Caco-2 (cell line): ENCODE data around the gene TMEM171. TPM values are rescaled to one million over a fixed set of nuclear protein-coding genes. Genes with fewer than 3 reads are reported as not detected.

ENCODE experiments used
- BruUV-seq: library from RNA; stranded (reverse); fragments of 400-500 nt; replicated peaks from 2 replicates; lab custom pipeline; 2021; lab: Mats Ljungman, UMichigan
- CTCF ChIA-PET: fragments of 300-600 bp; sonication (Branson Sonifier 250); formaldehyde crosslinking; loops from one replicate; lab custom pipeline; 2022; ENCODE audit warnings: antibody characterized with exemption; lab: Charles Lee
- POLR2A ChIA-PET: fragments of 300-600 bp; sonication (Branson Sonifier 250); formaldehyde crosslinking; loops from one replicate; lab custom pipeline; 2022; ENCODE audit warnings: antibody characterized with exemption; lab: Charles Lee
- DNase-seq, 2 experiments: peaks; one replicate each; pipeline versions ENCODE4 v3.0.0 to v3.0.0-alpha.2; 2020 to 2022
- H3K27me3 ChIP-seq: replicated peaks from 2 replicates; pipeline ENCODE4 v1.6.0; 2011; ENCODE audit warnings: low read length; ENCODE audit not compliant: control insufficient read depth, insufficient read depth
- H3K36me3 ChIP-seq: 2 replicates; pipeline ENCODE4 v1.5.1; 2011; ENCODE audit warnings: low read length; ENCODE audit not compliant: control insufficient read depth, insufficient read depth
- H3K4me1 ChIP-seq: fragments of 250-450 bp; sonication (Bioruptor Pico); 2 replicates; pipeline ENCODE4 v1.5.1; 2020; ENCODE audit warnings: mild to moderate bottlenecking
- H3K4me3 ChIP-seq: 2 replicates; pipeline ENCODE4 v1.5.1; 2011; ENCODE audit warnings: low read depth, mild to moderate bottlenecking, control low read depth, low read length
- H3K9me3 ChIP-seq: fragments of 250-450 bp; sonication (Bioruptor Pico); 2 replicates; pipeline ENCODE4 v1.5.1; 2020; ENCODE audit warnings: mild to moderate bottlenecking, moderate library complexity
- H3K27ac Mint-ChIP-seq: one replicate; pipeline ENCODE4 v1.8.0; 2022; ENCODE audit warnings: mixed read lengths; ENCODE audit not compliant: unreplicated experiment
- H3K27me3 Mint-ChIP-seq: one replicate; pipeline ENCODE4 v1.8.0; 2022; ENCODE audit warnings: mixed read lengths; ENCODE audit not compliant: insufficient read depth, unreplicated experiment
- H3K36me3 Mint-ChIP-seq: one replicate; pipeline ENCODE4 v1.8.0; 2022; ENCODE audit warnings: mild to moderate bottlenecking, mixed read lengths; ENCODE audit not compliant: insufficient read depth, unreplicated experiment
- H3K4me1 Mint-ChIP-seq: one replicate; pipeline ENCODE4 v1.8.0; 2022; ENCODE audit warnings: low read depth, mixed read lengths; ENCODE audit not compliant: unreplicated experiment
- H3K4me3 Mint-ChIP-seq: one replicate; pipeline ENCODE4 v1.8.0; 2022; ENCODE audit warnings: mild to moderate bottlenecking, moderate library complexity, mixed read lengths; ENCODE audit not compliant: unreplicated experiment
- H3K9me3 Mint-ChIP-seq: one replicate; pipeline ENCODE4 v1.8.0; 2022; ENCODE audit warnings: mixed read lengths; ENCODE audit not compliant: unreplicated experiment
- intact Hi-C: fragments of 100-400 bp; cut with micrococcal nuclease; formaldehyde crosslinking; loops from one replicate; pipeline ENCODE4 v1.10.0; 2022; ENCODE audit not compliant: unreplicated experiment
- total RNA-seq: library from RNA; stranded (reverse); gene quantifications from 2 replicates; pipeline ENCODE4 v1.2.3, GENCODE V29; 2022
- TF ChIP-seq, protein P1 (sequence below), 2 experiments: fragments of 200-600 bp in 1 of 2; IDR thresholded peaks; 1 replicate in 1 of 2; 2 replicates in 1 of 2; pipeline versions ENCODE4 v1.5.1 to v1.8.0; 2011 to 2022; ENCODE audit warnings: antibody characterized with exemption in 1 of 2, control low read depth in 1 of 2, inconsistent platforms in 1 of 2, low read depth in 1 of 2, low read length in 1 of 2, mild to moderate bottlenecking in 1 of 2, moderate library complexity in 1 of 2; ENCODE audit not compliant: insufficient read depth in 1 of 2, severe bottlenecking in 1 of 2, unreplicated experiment in 1 of 2

Gene TMEM171
- total RNA-seq, 1 experiment from 2014 or later, result 1.2 TPM

DNA sequence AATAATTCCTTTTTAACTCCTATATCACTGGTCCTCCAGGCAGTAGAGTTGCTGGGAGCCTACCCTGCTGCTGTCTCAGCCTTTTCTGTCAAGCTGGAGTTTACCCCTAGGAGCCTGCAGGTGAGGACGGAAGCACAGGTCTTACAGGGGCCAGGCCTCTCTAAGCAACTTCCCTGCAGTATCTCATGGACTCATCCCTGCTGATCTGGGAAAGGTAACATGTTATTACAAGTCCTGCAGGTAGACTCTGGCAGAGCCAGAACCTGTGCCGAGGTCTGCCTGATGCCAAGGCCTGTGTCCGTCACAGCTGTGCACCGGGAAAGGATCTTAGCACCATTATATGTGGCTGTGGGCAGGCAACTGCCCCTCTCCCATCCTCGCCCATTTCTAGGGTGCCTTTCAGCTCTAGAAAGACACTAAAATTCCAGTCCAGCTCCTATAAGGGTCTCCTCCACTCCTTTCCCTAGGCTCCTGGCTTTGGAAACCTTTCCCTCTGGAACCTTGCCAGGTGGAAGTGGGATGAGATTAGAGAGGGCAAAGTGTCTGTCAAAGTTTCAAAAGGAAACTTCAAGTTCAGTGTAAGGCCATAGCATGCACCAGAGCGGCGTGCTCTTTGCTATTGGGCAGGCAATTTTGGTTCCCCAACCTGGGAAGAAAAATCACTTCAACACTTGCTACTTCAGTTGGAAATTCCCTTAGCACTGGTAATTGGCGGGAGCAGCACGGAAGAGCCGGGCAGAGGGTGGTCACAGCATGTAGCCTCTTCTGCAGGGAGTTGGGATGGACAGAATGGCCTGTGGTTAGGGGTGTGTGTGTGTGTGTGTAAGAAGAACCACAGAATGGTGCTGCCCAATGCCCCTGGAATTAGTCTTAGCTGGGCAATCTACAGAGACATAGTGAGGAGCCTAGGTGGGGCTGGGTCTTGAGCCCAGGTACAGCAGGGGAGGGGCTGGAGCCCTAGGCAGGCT lies 17.5 kb downstream of the TMEM171 start:
- TF ChIP-seq, protein P1, sequence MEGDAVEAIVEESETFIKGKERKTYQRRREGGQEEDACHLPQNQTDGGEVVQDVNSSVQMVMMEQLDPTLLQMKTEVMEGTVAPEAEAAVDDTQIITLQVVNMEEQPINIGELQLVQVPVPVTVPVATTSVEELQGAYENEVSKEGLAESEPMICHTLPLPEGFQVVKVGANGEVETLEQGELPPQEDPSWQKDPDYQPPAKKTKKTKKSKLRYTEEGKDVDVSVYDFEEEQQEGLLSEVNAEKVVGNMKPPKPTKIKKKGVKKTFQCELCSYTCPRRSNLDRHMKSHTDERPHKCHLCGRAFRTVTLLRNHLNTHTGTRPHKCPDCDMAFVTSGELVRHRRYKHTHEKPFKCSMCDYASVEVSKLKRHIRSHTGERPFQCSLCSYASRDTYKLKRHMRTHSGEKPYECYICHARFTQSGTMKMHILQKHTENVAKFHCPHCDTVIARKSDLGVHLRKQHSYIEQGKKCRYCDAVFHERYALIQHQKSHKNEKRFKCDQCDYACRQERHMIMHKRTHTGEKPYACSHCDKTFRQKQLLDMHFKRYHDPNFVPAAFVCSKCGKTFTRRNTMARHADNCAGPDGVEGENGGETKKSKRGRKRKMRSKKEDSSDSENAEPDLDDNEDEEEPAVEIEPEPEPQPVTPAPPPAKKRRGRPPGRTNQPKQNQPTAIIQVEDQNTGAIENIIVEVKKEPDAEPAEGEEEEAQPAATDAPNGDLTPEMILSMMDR (IDR thresholded peaks at IDR 0.05; ENCODE audit: insufficient read depth in 1 of 2, low read depth in 1 of 2, low read length in 1 of 2, severe bottlenecking in 1 of 2, unreplicated experiment in 1 of 2), result no peak
- BruUV-seq, result no TSS peak
- H3K36me3 ChIP-seq, result no peaks in the 10 kb centered on the region
- Mint-ChIP-seq H3K36me3 (no peaks in the 10 kb centered on the region), H3K27ac (no peak overlapping the region), H3K4me3 (no peak overlapping the region), H3K4me1 (peaks cover 7% of the 10 kb centered on the region), H3K27me3 (peaks cover 3% of the 10 kb centered on the region), H3K9me3 (no peaks in the 10 kb centered on the region)
- intact Hi-C loops, result loop anchor here (5.0 kb wide), 2 partner anchors 41 to 64 kb away; no protein-coding TSS in a partner anchor
- no peaks in the 10 kb centered on the region for H3K27me3 ChIP-seq
- H3K9me3 ChIP-seq, result no peaks in the 10 kb centered on the region
- H3K4me1 ChIP-seq, result 0 out of 2 replicates have a peak, but pooled peaks cover 11% of the 10 kb centered on the region
- CTCF ChIA-PET, result no interaction called here
- no peak overlapping the region for H3K4me3 ChIP-seq
- DNase-seq, result no peak
- POLR2A ChIA-PET, result no interaction called here

DNA sequence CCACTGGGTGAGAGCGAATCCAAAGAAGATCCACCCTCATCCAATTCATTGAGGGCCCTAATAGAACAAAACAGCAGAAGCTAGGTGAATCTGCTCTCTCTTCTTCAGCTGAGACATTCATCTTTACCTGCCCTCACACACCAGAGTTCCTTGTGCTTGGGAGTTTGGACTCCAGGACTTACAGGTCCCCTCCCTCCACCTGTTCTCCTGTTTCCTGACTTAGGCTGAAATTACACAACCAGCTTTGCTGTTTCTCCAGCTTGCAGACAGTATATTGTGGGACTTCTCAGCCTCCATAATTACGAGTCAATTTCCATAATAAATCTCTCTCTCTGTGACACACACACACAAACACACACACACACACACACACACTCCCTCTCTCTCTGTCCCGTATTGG lies 19.1 kb downstream of the TMEM171 start:
- POLR2A ChIA-PET, result interaction anchor here (0.7 kb wide), 1 partner anchor 43 kb away, joined by 4 read pairs; no protein-coding TSS in a partner anchor
- Mint-ChIP-seq H3K4me3 (no peak overlapping the region), H3K36me3 (no peaks in the 10 kb centered on the region), H3K27me3 (peaks cover 3% of the 10 kb centered on the region), H3K27ac (no peak overlapping the region), H3K4me1 (peaks cover 7% of the 10 kb centered on the region), H3K9me3 (no peaks in the 10 kb centered on the region)
- Histone ChIP-seq H3K9me3 (no peaks in the 10 kb centered on the region), H3K36me3 (no peaks in the 10 kb centered on the region), H3K4me1 (0 out of 2 replicates have a peak, but pooled peaks cover 11% of the 10 kb centered on the region), H3K4me3 (no peak overlapping the region), H3K27me3 (no peaks in the 10 kb centered on the region)
- no TSS peak for BruUV-seq
- TF ChIP-seq, protein P1 (IDR thresholded peaks at IDR 0.05; ENCODE audit: insufficient read depth in 1 of 2, low read depth in 1 of 2, low read length in 1 of 2, severe bottlenecking in 1 of 2, unreplicated experiment in 1 of 2), result no peak
- DNase-seq, result no peak
- CTCF ChIA-PET, result no interaction called here
- intact Hi-C loops, result loop anchor here (5.0 kb wide), 2 partner anchors 42 to 63 kb away; no protein-coding TSS in a partner anchor

DNA sequence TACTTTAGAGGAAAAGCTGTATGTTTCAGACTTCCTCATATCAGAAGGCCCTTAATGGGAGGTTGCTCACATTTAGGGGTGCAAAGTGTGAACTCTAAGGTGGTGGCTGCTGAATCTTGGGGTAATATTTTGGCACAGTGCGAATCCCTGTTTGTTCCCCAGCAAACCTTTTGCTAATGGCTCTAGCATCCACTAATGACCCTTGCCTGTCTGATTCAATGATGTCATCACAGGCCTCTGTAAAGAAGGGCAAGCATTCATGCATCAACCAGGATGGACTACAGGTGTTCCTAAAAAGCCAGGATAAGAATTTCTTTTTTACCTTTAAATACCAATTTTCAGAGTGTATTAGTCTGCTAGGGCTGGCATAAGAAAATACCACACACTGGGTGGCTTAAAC lies 20.4 kb downstream of the TMEM171 start:
- ChIA-PET POLR2A (no interaction called here), CTCF (no interaction called here)
- H3K4me1 Mint-ChIP-seq, result peaks cover under 1% of the 10 kb centered on the region

More for the DNA sequence above, 20.4 kb downstream of the TMEM171 start:
- Histone ChIP-seq H3K36me3 (no peaks in the 10 kb centered on the region), H3K9me3 (no peaks in the 10 kb centered on the region), H3K4me1 (0 out of 2 replicates have a peak, but pooled peaks cover 6% of the 10 kb centered on the region), H3K4me3 (no peak overlapping the region), H3K27me3 (no peaks in the 10 kb centered on the region)
- H3K36me3 Mint-ChIP-seq, result no peaks in the 10 kb centered on the region
- H3K27ac Mint-ChIP-seq, result no peak overlapping the region
- DNase-seq, result no peak
- TF ChIP-seq, protein P1 (IDR thresholded peaks at IDR 0.05; ENCODE audit: insufficient read depth in 1 of 2, low read depth in 1 of 2, low read length in 1 of 2, severe bottlenecking in 1 of 2, unreplicated experiment in 1 of 2), result no peak
- H3K9me3 Mint-ChIP-seq, result no peaks in the 10 kb centered on the region
- no TSS peak for BruUV-seq
- peaks cover 3% of the 10 kb centered on the region for H3K27me3 Mint-ChIP-seq
- no peak overlapping the region for H3K4me3 Mint-ChIP-seq
- intact Hi-C loops, result no loop called here
